Anterior cingulate cortex (tissue), 58 donors: ENCODE measurements around the gene ETFA.

Source experiments
- DNase-seq, 58 donors: peaks; one replicate each; lab custom pipeline; 2025; lab: John Stamatoyannopoulos, UW

The ETFA gene

DNA sequence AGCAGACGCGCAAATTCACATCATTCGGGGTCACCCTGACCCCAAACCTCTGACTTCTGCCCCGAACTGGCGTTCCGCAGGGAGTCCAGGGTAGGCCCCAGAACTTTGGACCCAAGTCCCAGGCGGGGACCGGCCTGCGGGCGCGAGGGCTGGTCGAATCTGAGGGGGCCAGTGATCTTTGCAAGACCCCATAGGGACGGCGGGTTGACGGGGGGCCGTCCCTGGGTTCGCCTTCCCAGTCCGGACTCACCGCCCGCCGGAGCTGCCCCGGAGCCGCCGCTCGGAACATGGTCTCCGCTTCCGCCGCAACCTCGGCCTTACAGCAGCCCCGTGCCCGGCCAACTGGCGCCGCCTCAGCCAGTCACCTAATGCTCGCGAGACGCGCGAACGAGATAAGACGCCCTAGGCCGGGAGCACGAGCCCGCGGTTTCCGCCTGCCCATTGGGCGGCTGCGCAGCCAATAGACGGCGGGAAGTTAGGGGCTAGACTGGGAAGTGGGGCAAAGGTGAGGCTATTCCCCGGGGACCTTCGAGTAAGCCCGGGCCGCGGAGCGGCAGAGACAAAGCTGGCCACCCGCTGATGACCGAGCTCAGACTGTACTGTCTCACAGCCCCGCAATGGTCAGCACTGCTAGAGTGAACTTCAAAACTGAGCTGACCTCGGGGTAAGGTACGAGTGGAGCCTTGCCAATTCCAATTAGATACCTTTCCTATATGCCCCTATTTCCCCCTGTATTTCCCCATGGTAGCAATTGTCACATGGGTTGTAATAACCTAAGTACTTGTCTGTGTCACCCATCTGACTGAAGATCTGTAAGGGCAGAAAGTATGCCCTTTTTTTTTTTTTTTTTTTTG lies at the start of gene ETFA:
TSS of gene ETFA (minus strand) at position 370 of the 854 bp plus-strand sequence. CDS start at position 289, 81 bp downstream.
- peak; percentile 36 to 94 (median 83) for DNase-seq

GRCh38 chr15:76360416-76360815 lies 49.1 kb upstream of the ETFA start:
- DNase-seq, result no peak

DNA sequence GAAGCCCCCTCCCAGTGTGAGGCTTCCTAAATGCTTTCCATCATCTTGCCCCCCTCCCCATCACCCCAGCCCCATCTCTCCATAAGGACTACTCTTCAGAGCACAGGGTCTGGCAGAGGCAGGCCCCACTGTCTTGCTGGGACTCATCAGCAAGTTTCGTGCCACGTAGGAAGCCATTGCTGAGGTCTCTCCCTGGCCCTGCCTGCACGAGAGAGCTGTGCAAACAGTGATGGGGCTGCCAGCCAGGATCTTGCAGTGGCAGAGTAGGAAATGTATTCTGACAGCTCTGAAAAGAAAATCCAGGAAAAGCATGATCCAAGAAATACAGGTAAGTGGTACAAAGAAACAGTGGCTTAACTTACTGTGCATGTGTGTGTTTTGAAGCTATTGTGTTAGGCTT lies 47.9 kb upstream of the ETFA start:
- DNase-seq, result no peak

- DNase-seq, result no peak
These were observed 47.2 kb upstream of the ETFA start for GRCh38 chr15:76358453-76358852.

DNA sequence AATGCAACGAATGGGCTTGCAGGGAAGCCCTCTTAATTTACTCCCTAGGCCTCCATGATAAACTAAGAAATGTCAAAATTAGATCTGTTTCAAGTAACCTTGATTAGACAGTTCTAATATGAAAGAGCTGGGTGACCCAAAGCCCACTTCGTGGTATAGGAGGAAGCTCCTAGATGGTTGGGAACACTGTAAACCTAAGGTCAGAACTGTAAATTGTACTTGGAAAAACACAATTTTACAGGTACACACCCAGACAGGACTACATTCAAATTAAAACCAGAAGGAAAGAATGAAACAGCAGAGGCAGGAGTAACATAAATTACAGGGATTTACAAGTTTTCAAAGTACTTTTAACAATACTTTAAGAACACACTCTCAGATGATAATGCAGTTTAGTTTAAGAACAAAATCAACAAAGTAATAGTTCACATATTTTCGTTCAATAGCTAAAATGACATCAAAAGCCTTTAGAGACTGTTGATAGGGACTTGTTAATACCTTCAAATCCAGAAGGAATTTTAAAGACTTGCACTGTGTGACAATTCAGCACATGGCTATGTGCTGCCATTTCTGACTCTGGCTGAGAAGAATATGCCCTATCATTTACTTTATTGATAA lies 43.7 kb upstream of the ETFA start:
- no peak for DNase-seq

DNA sequence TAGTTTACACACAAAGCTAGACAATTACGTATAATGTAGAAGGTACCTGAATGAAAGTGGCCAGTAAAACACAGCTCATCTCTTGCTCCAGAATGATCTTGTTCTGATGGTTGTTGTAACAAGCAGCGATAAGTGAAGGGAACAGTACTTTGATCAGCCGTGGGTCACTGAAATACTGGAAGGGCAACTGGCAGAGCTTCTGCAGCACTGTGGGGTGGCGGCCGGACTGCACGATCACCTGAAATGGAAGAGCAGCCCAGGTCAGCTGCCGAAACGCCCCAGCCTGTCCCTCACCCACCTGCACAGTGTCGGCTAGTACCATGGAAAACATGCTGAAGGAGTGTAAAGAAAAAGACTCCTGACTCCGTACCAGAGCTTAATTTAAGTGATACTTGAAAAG lies 42.6 kb upstream of the ETFA start:
- DNase-seq, result no peak

GRCh38 chr15:76353023-76353577 lies 41.8 kb upstream of the ETFA start:
- no peak for DNase-seq

DNA sequence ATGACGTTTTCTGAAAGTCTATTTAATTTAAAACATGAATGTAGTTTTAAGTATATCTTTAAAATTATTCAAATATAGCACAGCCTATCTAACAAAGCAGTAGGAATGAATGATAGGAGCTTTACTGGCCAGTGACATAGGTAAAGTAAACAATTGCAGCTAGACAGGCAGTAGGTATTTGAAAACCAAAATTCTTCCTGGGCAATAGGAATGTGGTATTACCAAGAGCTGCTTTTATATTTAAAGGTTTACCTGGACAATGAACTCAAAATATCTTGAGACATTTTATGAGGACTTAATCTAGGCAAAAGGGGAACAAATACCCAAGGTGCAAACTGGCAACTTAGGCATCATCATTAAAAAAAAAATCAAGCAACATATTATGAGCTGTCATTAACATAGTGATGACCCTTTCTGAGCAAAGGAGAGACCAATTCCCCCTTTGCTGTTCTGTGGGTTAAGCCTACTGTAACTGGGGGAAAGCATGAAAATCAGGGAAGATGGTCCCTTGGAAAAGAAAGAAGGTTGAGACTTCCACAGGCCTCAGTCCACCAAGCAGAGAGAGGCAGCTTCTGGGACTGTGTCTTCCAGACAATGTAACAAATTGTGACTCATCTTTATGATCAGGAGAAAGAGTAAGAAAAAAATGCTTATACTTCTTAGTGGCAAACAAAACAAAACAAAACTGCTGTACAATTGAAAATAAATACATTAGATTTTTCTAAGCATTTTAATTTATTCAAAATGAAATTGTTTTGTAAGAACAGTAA lies 38.2 kb upstream of the ETFA start:
- no peak for DNase-seq

DNA sequence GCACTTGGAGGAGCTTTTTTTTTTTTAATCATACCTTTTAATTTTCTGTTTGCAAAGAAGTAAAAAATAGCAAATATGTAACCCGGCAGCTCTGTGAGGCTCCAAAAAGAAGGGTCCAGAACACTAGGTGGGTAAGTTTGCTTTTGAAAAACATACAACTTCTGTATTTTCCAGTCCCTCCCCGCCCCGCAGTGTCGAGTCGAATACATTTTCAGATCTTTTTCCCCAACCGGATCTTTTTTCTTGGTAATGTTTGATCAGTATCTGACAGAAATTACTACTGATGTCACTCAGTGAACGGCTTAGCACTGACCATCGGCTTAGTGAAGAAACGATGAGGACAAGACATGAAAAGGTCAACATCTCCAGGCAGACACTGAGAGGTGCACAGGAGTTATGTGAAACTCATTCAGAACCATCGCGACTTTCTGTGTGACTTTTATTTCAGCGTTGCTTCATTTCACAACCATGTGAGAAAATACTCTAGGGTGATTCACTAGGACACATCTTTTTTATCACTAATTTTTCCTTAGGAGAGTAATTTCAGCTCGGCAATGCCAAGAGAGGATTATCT lies 36.3 kb upstream of the ETFA start:
- no peak for DNase-seq

GRCh38 chr15:76346669-76347481 lies 35.6 kb upstream of the ETFA start:
- no peak for DNase-seq

GRCh38 chr15:76345880-76346668 lies 34.8 kb upstream of the ETFA start:
- DNase-seq, result no peak

DNA sequence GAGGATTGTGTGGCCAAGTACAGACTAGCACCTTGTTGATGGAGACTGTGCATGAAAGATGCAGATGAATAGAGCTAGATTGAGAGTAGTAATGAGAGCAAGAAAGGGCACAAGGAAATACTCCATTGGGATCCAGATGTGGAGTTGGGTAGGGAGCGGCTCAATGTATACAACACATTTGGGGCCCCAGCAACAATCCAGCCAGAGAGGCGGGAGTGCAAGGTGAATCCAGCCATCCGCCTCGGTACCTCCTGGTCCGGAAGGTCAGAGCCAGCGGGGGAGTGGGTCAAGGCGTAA lies 34.3 kb upstream of the ETFA start:
- DNase-seq, result no peak

DNA sequence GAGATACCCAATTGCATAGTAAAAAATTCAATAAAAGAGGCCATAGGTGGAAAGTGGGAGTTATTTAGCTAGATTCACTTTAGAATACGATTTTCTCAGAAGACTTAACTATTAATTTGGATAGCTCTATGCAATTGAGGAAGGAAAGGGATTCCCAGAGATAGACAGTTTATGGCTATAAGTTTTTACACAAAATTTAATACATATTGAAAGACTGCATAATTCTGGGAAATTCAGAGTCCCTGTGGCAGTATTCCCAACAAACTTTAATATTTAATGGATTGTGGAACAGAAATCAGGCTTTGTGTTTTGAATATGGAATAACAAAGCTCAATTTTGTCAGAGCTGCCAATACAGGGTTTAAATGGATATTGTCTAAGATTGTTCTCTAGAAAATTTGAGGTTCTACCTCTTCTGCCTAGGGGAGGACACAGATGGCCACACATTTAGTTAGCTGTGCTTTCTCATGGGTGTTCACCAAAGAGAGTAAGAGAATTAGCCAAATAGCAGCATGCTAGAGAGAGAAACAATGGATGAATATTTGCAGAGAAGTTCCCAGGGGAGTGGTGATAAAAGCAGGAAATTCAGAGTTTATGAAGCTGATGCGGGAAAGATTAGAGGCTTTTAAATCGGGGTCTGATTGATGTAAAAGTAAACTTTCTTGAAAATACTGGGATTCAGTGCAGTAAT lies 33.8 kb upstream of the ETFA start:
- no peak for DNase-seq

GRCh38 chr15:76343313-76343996 lies 32.2 kb upstream of the ETFA start:
- DNase-seq, result no peak

- DNase-seq, result peak in 1 of 58 donors; percentile 11
These were observed 31.3 kb upstream of the ETFA start for GRCh38 chr15:76342382-76343201.

DNA sequence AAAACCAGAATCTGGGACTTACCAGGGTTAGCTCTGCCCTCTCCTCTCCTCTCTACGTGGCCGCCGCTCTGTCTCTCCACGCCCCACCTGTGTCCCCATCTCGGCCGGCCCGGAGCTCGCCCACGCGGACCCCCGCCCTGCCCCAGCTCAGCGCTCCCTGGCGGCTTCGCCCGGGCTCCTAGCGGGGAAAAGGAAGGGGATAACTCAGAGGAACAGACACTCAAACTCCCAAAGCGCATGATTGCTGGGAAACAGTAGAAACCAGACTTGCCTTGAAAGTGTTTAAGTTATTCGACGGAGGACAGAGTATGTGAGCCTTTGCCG lies 30.8 kb upstream of the ETFA start:
- DNase-seq, result no peak

GRCh38 chr15:76341366-76342057 lies 30.2 kb upstream of the ETFA start:
- DNase-seq, result no peak
